PC-9 (cell line): ENCODE results near the gene CTNNBL1. TPM values are rescaled to one million over a fixed set of nuclear protein-coding genes. Genes with fewer than 3 reads are reported as not detected.
A peak's percentile ranks its signal among the peaks of the same experiment; 100 is the strongest.

Experiments
- BruUV-seq: library from RNA; stranded (reverse); fragments of 400-500 nt; replicated peaks from 2 replicates; lab custom pipeline; 2021; lab: Mats Ljungman, UMichigan
- CTCF ChIA-PET: fragments of 300-600 bp; sonication (Branson Sonifier 250); formaldehyde crosslinking; loops from one replicate; lab custom pipeline; 2022; ENCODE audit warnings: antibody characterized with exemption; lab: Charles Lee
- POLR2A ChIA-PET: fragments of 300-600 bp; sonication (Branson Sonifier 250); formaldehyde crosslinking; loops from one replicate; lab custom pipeline; 2022; ENCODE audit warnings: antibody characterized with exemption; ENCODE audit not compliant: unreplicated experiment; lab: Charles Lee
- DNase-seq, 2 experiments: peaks; one replicate each; pipeline versions ENCODE4 v3.0.0 to v3.0.0-alpha.2; 2015 to 2022; ENCODE audit warnings: mixed read lengths in 1 of 2
- H2AFZ ChIP-seq: fragments of 200-600 bp; sonication (generic); 2 replicates; pipeline ENCODE4 v1.8.1; 2017; ENCODE audit warnings: antibody characterized with exemption
- H3F3A ChIP-seq: fragments of 200-600 bp; sonication (generic); 2 replicates; pipeline ENCODE4 v1.8.1; 2017; ENCODE audit warnings: antibody characterized with exemption, mild to moderate bottlenecking, low read depth; ENCODE audit not compliant: insufficient read depth
- H3K27ac ChIP-seq: fragments of 200-600 bp; sonication (generic); 2 replicates; pipeline ENCODE4 v1.6.1; 2016; ENCODE audit warnings: mixed run types
- H3K27me3 ChIP-seq: fragments of 200-600 bp; sonication (generic); 2 replicates; pipeline ENCODE4 v1.6.1; 2016; ENCODE audit warnings: low read depth, mixed run types; ENCODE audit not compliant: insufficient read depth
- H3K36me3 ChIP-seq: fragments of 200-600 bp; sonication (generic); 2 replicates; pipeline ENCODE4 v1.6.1; 2016; ENCODE audit warnings: low read depth, mixed run types
- H3K4me1 ChIP-seq: fragments of 200-600 bp; sonication (generic); replicated peaks from 2 replicates; pipeline ENCODE4 v1.6.1; 2016; ENCODE audit warnings: mixed run types; ENCODE audit not compliant: insufficient read depth
- H3K4me2 ChIP-seq: fragments of 200-600 bp; sonication (generic); 2 replicates; pipeline ENCODE4 v1.6.1; 2017; ENCODE audit warnings: mixed run types
- H3K4me3 ChIP-seq: fragments of 200-600 bp; sonication (generic); 2 replicates; pipeline ENCODE4 v1.6.1; 2016; ENCODE audit warnings: mixed run types
- H3K79me2 ChIP-seq: fragments of 200-600 bp; sonication (generic); 2 replicates; pipeline ENCODE4 v1.6.1; 2017; ENCODE audit warnings: low read depth, mixed run types
- H3K9me2 ChIP-seq: fragments of 200-600 bp; sonication (generic); 2 replicates; pipeline ENCODE4 v1.8.1; 2017; ENCODE audit warnings: mild to moderate bottlenecking; ENCODE audit not compliant: insufficient read depth
- H3K9me3 ChIP-seq: fragments of 200-600 bp; sonication (generic); 2 replicates; pipeline ENCODE4 v1.8.1; 2016; ENCODE audit warnings: low read depth; ENCODE audit not compliant: insufficient read depth
- H4K20me1 ChIP-seq: fragments of 200-600 bp; sonication (generic); 2 replicates; pipeline ENCODE4 v1.8.1; 2017; ENCODE audit not compliant: insufficient read depth
- CTCF ChIP-seq: fragments of 200-600 bp; sonication (generic); conservative IDR thresholded peaks from 2 replicates; pipeline ENCODE4 v1.6.1; 2017; ENCODE audit warnings: mixed run types, antibody characterized with exemption, mild to moderate bottlenecking, moderate library complexity
- EZH2 ChIP-seq: fragments of 200-600 bp; sonication (generic); IDR thresholded peaks from 2 replicates; pipeline ENCODE4 v1.8.0; 2017; ENCODE audit warnings: antibody characterized with exemption, low read depth
- intact Hi-C: fragments of 100-400 bp; cut with micrococcal nuclease; formaldehyde crosslinking; loops from one replicate; pipeline ENCODE4 v1.10.0; 2022; ENCODE audit not compliant: unreplicated experiment
- total RNA-seq: library from RNA; stranded (reverse); gene quantifications from 2 replicates; pipeline ENCODE4 v1.2.3, GENCODE V29; 2021

Gene CTNNBL1
- total RNA-seq, 1 experiment from 2014 or later, result 83.5 TPM

DNA sequence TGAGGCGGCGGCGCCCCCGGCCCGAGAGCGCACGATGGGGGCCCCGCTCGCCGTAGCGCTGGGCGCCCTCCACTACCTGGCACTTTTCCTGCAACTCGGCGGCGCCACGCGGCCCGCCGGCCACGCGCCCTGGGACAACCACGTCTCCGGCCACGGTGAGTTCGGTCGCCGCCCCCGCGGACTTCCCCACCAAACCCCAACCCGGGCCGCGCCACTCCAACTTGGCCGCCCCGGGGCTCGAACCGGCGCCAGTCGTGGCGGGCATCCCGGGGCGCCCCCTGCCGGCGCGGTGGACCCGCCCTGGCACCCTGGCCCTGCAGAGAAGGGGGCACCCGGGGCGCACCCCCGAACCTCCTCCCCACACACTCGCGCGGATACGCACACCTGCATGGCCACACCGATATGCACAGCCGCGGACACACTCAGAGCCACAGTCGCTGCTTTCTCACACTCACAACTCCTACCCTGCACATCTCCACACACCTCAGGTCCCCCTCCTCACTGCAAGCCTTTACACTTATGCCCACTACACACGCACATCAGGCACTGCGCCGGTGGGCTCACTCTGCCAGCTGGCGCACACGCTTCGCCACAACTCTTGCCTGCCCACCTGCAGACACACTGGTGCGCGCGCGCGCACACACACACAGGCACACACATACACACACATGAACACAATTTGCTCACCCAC lies 209.6 kb downstream of the CTNNBL1 start:
- H3K4me3 ChIP-seq, result peak overlapping the region; percentile 11; the same call in 1 of the 2 replicates
- POLR2A ChIA-PET, result no interaction called here

DNA sequence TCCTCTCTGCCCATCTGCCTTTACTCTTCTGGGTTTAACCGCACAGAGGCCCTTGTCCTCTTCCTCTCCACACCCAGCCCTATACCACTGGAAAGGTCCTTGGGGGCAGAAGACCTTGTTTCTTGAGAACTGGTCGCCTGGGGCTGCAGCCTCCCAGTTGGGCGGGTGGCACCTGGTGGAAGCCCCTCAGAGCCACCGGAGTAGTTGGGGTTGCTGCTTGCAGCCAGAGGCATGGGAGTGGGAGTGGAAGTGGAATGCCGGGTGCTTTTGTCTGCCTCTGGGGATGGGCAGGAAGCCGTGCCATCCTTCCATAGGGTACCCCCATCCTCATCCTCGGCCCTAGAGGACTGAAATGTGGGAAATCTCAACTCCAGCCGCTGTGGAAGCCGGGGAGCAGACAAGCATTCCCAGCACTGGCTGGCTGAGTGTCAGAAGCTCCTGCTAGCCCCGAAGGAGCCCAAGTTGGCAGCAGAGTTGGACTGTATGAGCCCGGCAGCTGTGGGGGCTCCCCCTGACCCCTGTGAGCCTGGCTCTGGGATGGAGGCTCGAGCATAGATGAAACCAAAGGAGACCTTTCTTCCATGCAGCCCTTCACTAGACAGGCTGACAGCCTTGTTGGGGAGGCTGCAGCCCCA lies 210.3 kb downstream of the CTNNBL1 start:
- H3K36me3 ChIP-seq, result no peaks in the 10 kb centered on the region
- H3K4me1 ChIP-seq, result peaks cover 14% of the 10 kb centered on the region; the same call in 1 of the 2 replicates
- no peak for TF ChIP-seq EZH2
- TF ChIP-seq CTCF, result no peak
- H4K20me1 ChIP-seq, result no peaks in the 10 kb centered on the region; the same call in 1 of the 2 replicates
- no peaks in the 10 kb centered on the region for H3K9me3 ChIP-seq
- ChIA-PET POLR2A (no interaction called here), CTCF (no interaction called here)
- no peaks in the 10 kb centered on the region; the same call in 1 of the 2 replicates for H3F3A ChIP-seq
- no peak overlapping the region for H2AFZ ChIP-seq
- H3K27ac ChIP-seq, result no peak overlapping the region
- DNase-seq, result no peak
- no peak overlapping the region for H3K4me3 ChIP-seq
- no peaks in the 10 kb centered on the region for H3K79me2 ChIP-seq
- no peak overlapping the region for H3K4me2 ChIP-seq
- no peaks in the 10 kb centered on the region for H3K9me2 ChIP-seq
- H3K27me3 ChIP-seq, result peaks cover 43% of the 10 kb centered on the region
- intact Hi-C loops, result loop anchor here (5.0 to 10.0 kb wide), 4 partner anchors 131 to 339 kb away; partner anchors contain the start of genes RPRD1B, TGM2 and TTI1
- BruUV-seq, result no TSS peak

More for the DNA sequence above, 209.6 kb downstream of the CTNNBL1 start:
- intact Hi-C loops, result loop anchor here (5.0 to 10.0 kb wide), 4 partner anchors 131 to 339 kb away; partner anchors contain the start of genes RPRD1B, TGM2 and TTI1
- H2AFZ ChIP-seq, result no peak overlapping the region
- H3F3A ChIP-seq, result no peaks in the 10 kb centered on the region; the same call in 1 of the 2 replicates
- no peaks in the 10 kb centered on the region for H3K79me2 ChIP-seq
- peak overlapping the region; percentile 54 for H3K4me2 ChIP-seq
- no peak for DNase-seq
- no peaks in the 10 kb centered on the region for H3K9me3 ChIP-seq
- H3K36me3 ChIP-seq, result no peaks in the 10 kb centered on the region
- peaks cover 38% of the 10 kb centered on the region for H3K27me3 ChIP-seq
- TF ChIP-seq CTCF (peak; percentile 28; the same call in 1 of the 2 replicates), EZH2 (no peak)
- no peak overlapping the region for H3K27ac ChIP-seq
- CTCF ChIA-PET, result no interaction called here
- H3K4me1 ChIP-seq, result peaks cover 14% of the 10 kb centered on the region; the same call in 1 of the 2 replicates
- no peaks in the 10 kb centered on the region; the same call in 1 of the 2 replicates for H4K20me1 ChIP-seq
- no peaks in the 10 kb centered on the region for H3K9me2 ChIP-seq
- no TSS peak for BruUV-seq

- Histone ChIP-seq H3K4me2 (no peak overlapping the region), H3K36me3 (no peaks in the 10 kb centered on the region), H3K9me2 (no peaks in the 10 kb centered on the region), H4K20me1 (no peaks in the 10 kb centered on the region), H3K27ac (no peak overlapping the region), H3K4me3 (no peak overlapping the region), H3F3A (no peaks in the 10 kb centered on the region), H3K79me2 (no peaks in the 10 kb centered on the region), H2AFZ (no peak overlapping the region), H3K27me3 (peaks cover 45% of the 10 kb centered on the region), H3K4me1 (peaks cover 14% of the 10 kb centered on the region; the same call in 1 of the 2 replicates), H3K9me3 (no peaks in the 10 kb centered on the region)
- ChIA-PET CTCF (no interaction called here), POLR2A (no interaction called here)
- TF ChIP-seq EZH2, result no peak
- TF ChIP-seq CTCF, result no peak
- DNase-seq, result no peak
- BruUV-seq, result no TSS peak
- intact Hi-C loops, result loop anchor here (5.0 to 10.0 kb wide), 4 partner anchors 130 to 340 kb away; partner anchors contain the start of genes RPRD1B, TGM2 and TTI1
Observed at GRCh38 chr20:37904845-37905373, 211.1 kb downstream of the CTNNBL1 start.
